GM23338 (cell line): ENCODE data around the gene ATP4B. TPM values are rescaled to one million over a fixed set of nuclear protein-coding genes. Genes with fewer than 3 reads are reported as not detected.

Source experiments
- ATAC-seq: fragments of 200-7000 bp; cut with Tn5 transposase; 3 replicates; pipeline ENCODE4 v1.9.1; 2020
- DNase-seq: peaks from one replicate; pipeline ENCODE4 v3.0.0-alpha.2; 2015; ENCODE audit warnings: low spot score
- H2AFZ ChIP-seq: fragments of 200-600 bp; sonication (generic); 2 replicates; pipeline ENCODE4 v1.8.0; 2016; ENCODE audit warnings: antibody characterized with exemption, mild to moderate bottlenecking, moderate library complexity
- H3F3A ChIP-seq: fragments of 200-600 bp; sonication (generic); replicated peaks from 2 replicates; pipeline ENCODE4 v1.8.0; 2017; ENCODE audit warnings: antibody characterized with exemption, mixed run types, low read depth
- H3K27ac ChIP-seq: fragments of 200-600 bp; sonication (generic); 2 replicates; pipeline ENCODE4 v1.6.1; 2016; ENCODE audit warnings: low read depth
- H3K27me3 ChIP-seq: fragments of 200-600 bp; sonication (generic); 2 replicates; pipeline ENCODE4 v1.8.0; 2016; ENCODE audit warnings: mild to moderate bottlenecking, mixed run types, moderate library complexity; ENCODE audit not compliant: insufficient read depth
- H3K36me3 ChIP-seq: fragments of 200-600 bp; sonication (generic); 2 replicates; pipeline ENCODE4 v1.8.0; 2016; ENCODE audit warnings: mild to moderate bottlenecking; ENCODE audit not compliant: insufficient read depth
- H3K4me1 ChIP-seq: fragments of 200-600 bp; sonication (generic); 2 replicates; pipeline ENCODE4 v1.8.0; 2016; ENCODE audit warnings: mild to moderate bottlenecking, moderate library complexity; ENCODE audit not compliant: insufficient read depth
- H3K4me2 ChIP-seq: fragments of 200-600 bp; sonication (generic); 2 replicates; pipeline ENCODE4 v1.7.1; 2017; ENCODE audit warnings: mixed run types
- H3K4me3 ChIP-seq: fragments of 200-600 bp; sonication (generic); 2 replicates; pipeline ENCODE4 v1.6.1; 2016; ENCODE audit warnings: mixed run types
- H3K79me2 ChIP-seq: fragments of 200-600 bp; sonication (generic); replicated peaks from 2 replicates; pipeline ENCODE4 v1.8.0; 2017; ENCODE audit warnings: mild to moderate bottlenecking; ENCODE audit not compliant: insufficient read depth
- H3K9me2 ChIP-seq: fragments of 200-600 bp; sonication (generic); 2 replicates; pipeline ENCODE4 v1.8.0; 2017; ENCODE audit not compliant: insufficient read depth
- H4K20me1 ChIP-seq: fragments of 200-600 bp; sonication (generic); replicated peaks from 2 replicates; pipeline ENCODE4 v1.8.0; 2017; ENCODE audit warnings: mild to moderate bottlenecking; ENCODE audit not compliant: insufficient read depth
- H3K27ac Mint-ChIP-seq: 2 replicates; pipeline ENCODE4 v1.8.0; 2020; ENCODE audit warnings: inconsistent platforms, mild to moderate bottlenecking, moderate library complexity, mixed read lengths
- H3K27me3 Mint-ChIP-seq: 3 replicates; pipeline ENCODE4 v1.8.0; 2022; ENCODE audit warnings: low read depth, mild to moderate bottlenecking, moderate library complexity, mixed read lengths, inconsistent platforms; ENCODE audit not compliant: insufficient read depth, poor library complexity
- H3K36me3 Mint-ChIP-seq: 3 replicates; pipeline ENCODE4 v1.8.0; 2021; ENCODE audit warnings: low read depth, mild to moderate bottlenecking, inconsistent platforms, moderate library complexity, mixed read lengths
- H3K4me1 Mint-ChIP-seq: 3 replicates; pipeline ENCODE4 v1.8.0; 2020; ENCODE audit warnings: mild to moderate bottlenecking, inconsistent platforms, mixed read lengths
- H3K4me3 Mint-ChIP-seq: 3 replicates; pipeline ENCODE4 v1.8.0; 2021; ENCODE audit warnings: moderate library complexity, mild to moderate bottlenecking, inconsistent platforms, mixed read lengths
- H3K9me3 Mint-ChIP-seq: 3 replicates; pipeline ENCODE4 v1.8.0; 2020; ENCODE audit warnings: moderate library complexity, mild to moderate bottlenecking, inconsistent platforms, mixed read lengths
- CREB1 ChIP-seq: fragments of 250-450 bp; sonication (Bioruptor Pico); IDR thresholded peaks from 2 replicates; pipeline ENCODE4 v1.5.0; 2020; ENCODE audit warnings: low read depth, mild to moderate bottlenecking, moderate library complexity
- CTCF ChIP-seq, 2 experiments: fragments of 200-600 bp in 1 of 2; sonication (generic) in 1 of 2; conservative IDR thresholded peaks; 2 replicates each; pipeline versions ENCODE4 v1.5.1 to v1.6.1; 2016 to 2017; ENCODE audit warnings: antibody characterized with exemption in 2 of 2, low read depth in 2 of 2, mild to moderate bottlenecking in 2 of 2, moderate library complexity in 1 of 2
- EZH2phosphoT487 ChIP-seq: fragments of 200-600 bp; sonication (generic); IDR thresholded peaks from one replicate; pipeline ENCODE4 v1.8.1; 2018; ENCODE audit warnings: antibody characterized with exemption; ENCODE audit not compliant: unreplicated experiment
- NANOG ChIP-seq: IDR thresholded peaks from 2 replicates; pipeline ENCODE4 v1.6.1; 2016; ENCODE audit warnings: antibody characterized with exemption, borderline replicate concordance
- POLR2AphosphoS5 ChIP-seq: IDR thresholded peaks from 2 replicates; pipeline ENCODE4 v1.6.1; 2016; ENCODE audit warnings: antibody characterized with exemption, low read depth
- STAT1 ChIP-seq: IDR thresholded peaks from one replicate; pipeline ENCODE4 v1.6.1; 2016; ENCODE audit warnings: antibody characterized with exemption; ENCODE audit not compliant: unreplicated experiment
- ZNF114 ChIP-seq: fragments of 250-450 bp; sonication (Bioruptor Pico); IDR thresholded peaks from 2 replicates; pipeline ENCODE4 v1.5.0; 2020; ENCODE audit warnings: mild to moderate bottlenecking, moderate library complexity
- ZNF462 ChIP-seq: fragments of 250-450 bp; sonication (Bioruptor Pico); IDR thresholded peaks from 2 replicates; pipeline ENCODE4 v1.5.0; 2020; ENCODE audit warnings: mild to moderate bottlenecking, moderate library complexity
- polyA plus RNA-seq: library from polyadenylated mRNA; unstranded; fragments of >200 nt; fragmentation: Nextera tagmentation; extraction: Ambion mirVana; gene quantifications from 2 replicates; pipeline ENCODE4 v1.2.1, GENCODE V29; 2016
- total RNA-seq: library from RNA; depleted of rRNA; stranded (reverse); fragments of >200 nt; shearing (Covaris generic); gene quantifications from 2 replicates; pipeline ENCODE4 v1.2.3, GENCODE V29; 2014
- TF ChIP-seq, protein P1 (sequence below): IDR thresholded peaks from 2 replicates; pipeline ENCODE4 v1.6.1; 2016; ENCODE audit warnings: antibody characterized with exemption

Gene ATP4B
- total and polyA plus RNA-seq, 2 experiments from 2014 or later = not detected

DNA sequence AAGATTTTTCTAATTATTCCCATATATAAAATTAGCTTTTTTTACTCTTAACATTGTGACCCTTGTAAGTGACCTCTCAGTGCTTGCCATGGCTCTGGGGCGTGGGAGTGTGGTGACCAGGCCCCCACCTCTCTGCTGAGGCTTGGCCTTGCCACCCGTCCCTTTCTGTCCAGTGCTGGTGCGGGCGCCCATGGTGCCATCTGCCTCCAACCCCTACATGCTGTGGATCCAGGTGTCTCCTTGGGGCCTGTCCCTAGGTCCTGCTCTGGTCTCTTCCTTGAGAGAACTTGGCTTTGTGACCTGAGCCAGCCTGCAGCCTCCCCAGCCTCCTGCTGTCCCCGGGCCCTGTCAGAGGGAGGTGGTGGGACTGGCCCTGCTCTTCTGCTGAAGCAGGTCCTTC lies 46.0 kb downstream of the ATP4B start:
- ATAC-seq (no peak), DNase-seq (no peak)
- no peak overlapping the region for H3K4me3 ChIP-seq
- no peak for TF ChIP-seq CTCF (conservative IDR thresholded peaks at IDR 0.05; ENCODE audit: low read depth in 2 of 2)
- TF ChIP-seq, protein P1, sequence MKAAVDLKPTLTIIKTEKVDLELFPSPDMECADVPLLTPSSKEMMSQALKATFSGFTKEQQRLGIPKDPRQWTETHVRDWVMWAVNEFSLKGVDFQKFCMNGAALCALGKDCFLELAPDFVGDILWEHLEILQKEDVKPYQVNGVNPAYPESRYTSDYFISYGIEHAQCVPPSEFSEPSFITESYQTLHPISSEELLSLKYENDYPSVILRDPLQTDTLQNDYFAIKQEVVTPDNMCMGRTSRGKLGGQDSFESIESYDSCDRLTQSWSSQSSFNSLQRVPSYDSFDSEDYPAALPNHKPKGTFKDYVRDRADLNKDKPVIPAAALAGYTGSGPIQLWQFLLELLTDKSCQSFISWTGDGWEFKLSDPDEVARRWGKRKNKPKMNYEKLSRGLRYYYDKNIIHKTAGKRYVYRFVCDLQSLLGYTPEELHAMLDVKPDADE = no peak
- TF ChIP-seq EZH2phosphoT487 = peak; percentile 25
- Mint-ChIP-seq H3K4me3 (no peak overlapping the region), H3K9me3 (no peaks in the 10 kb centered on the region), H3K27ac (no peak overlapping the region), H3K27me3 (peaks cover 7% of the 10 kb centered on the region), H3K4me1 (peaks cover 14% of the 10 kb centered on the region), H3K36me3 (peaks cover 37% of the 10 kb centered on the region)
- H2AFZ ChIP-seq = no peak overlapping the region
- H4K20me1 ChIP-seq = peaks cover 10% of the 10 kb centered on the region
- H3K4me1 ChIP-seq = peaks cover 9% of the 10 kb centered on the region; the same call in 1 of the 2 replicates
- peaks cover 77% of the 10 kb centered on the region for H3K79me2 ChIP-seq
- no peak overlapping the region for H3K4me2 ChIP-seq
- H3K27me3 ChIP-seq = no peaks in the 10 kb centered on the region
- H3F3A ChIP-seq = 0 out of 2 replicates have a peak, but pooled peaks cover 3% of the 10 kb centered on the region
- no peaks in the 10 kb centered on the region for H3K9me2 ChIP-seq
- H3K36me3 ChIP-seq = no peaks in the 10 kb centered on the region
- H3K27ac ChIP-seq = 0 out of 2 replicates have a peak overlapping the region, but pooled peaks have one; percentile 6

DNA sequence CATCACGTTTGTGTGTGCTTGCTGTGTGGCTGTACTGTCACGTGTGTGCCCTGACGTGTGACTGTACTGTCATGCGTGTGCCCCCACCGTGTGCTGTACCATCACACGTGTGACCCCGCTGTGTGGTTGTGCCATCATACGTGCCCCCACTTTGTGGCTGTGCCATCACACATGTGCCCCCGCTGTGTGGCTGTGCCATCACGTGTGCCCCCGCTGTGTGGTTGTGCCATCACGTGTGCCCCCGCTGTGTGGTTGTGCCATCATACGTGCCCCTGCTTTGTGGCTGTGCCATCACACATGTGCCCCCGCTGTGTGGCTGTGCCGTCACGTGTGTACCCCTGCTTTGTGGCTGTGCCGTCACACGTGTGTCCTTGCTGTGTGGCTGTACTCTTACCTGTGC lies 47.7 kb downstream of the ATP4B start:
- H3K9me3 Mint-ChIP-seq = no peaks in the 10 kb centered on the region
- TF ChIP-seq ZNF462 (CRISPR knock-in tag) (no peak), STAT1 (no peak), ZNF114 (no peak), CTCF (conservative IDR thresholded peaks at IDR 0.05; ENCODE audit: low read depth in 2 of 2) (no peak), NANOG (no peak), CREB1 (CRISPR knock-in tag) (no peak), POLR2AphosphoS5 (no peak)
- TF ChIP-seq, protein P1 = no peak

More for the DNA sequence above, 47.7 kb downstream of the ATP4B start:
- peaks cover 43% of the 10 kb centered on the region for H3K36me3 Mint-ChIP-seq
- peaks cover 8% of the 10 kb centered on the region for H3K27me3 Mint-ChIP-seq
- no peak overlapping the region; the same call in 2 of the 3 replicates for H3K4me3 Mint-ChIP-seq
- Histone ChIP-seq H3K4me3 (no peak overlapping the region), H4K20me1 (peaks cover 16% of the 10 kb centered on the region), H3K36me3 (no peaks in the 10 kb centered on the region), H3K9me2 (no peaks in the 10 kb centered on the region), H3K4me1 (no peaks in the 10 kb centered on the region), H3K27ac (no peak overlapping the region), H3K4me2 (no peak overlapping the region), H3F3A (0 out of 2 replicates have a peak, but pooled peaks cover 3% of the 10 kb centered on the region), H3K27me3 (no peaks in the 10 kb centered on the region), H2AFZ (no peak overlapping the region), H3K79me2 (peaks cover 77% of the 10 kb centered on the region)
- H3K4me1 Mint-ChIP-seq = peaks cover 4% of the 10 kb centered on the region; the same call in 1 of the 3 replicates
- ATAC-seq = no peak
- no peak overlapping the region for H3K27ac Mint-ChIP-seq
- DNase-seq = no peak
